ENCODE data around the gene FBXW5. TPM values are rescaled to one million over a fixed set of nuclear protein-coding genes. Genes with fewer than 3 reads are reported as not detected.

The FBXW5 gene
- total and polyA plus RNA-seq, 9 of the 15 experiments (the other 6 are each of a cell fraction or from before 2014, with no cell fraction given) = 0.21 to 128 (median 37.0) TPM

GRCh38 chr9:136978073-136978864 is 33.7 kb upstream of the FBXW5 start (continued):
- TF ChIP-seq REST (IDR thresholded peaks at IDR 0.05; ENCODE audit: borderline replicate concordance) (no peak), REST (CRISPR knock-in tag; IDR thresholded peaks at IDR 0.05; ENCODE audit: low read depth) (0 out of 2 replicates have a peak, but pooled peaks have one; percentile 35), L3MBTL2 (IDR thresholded peaks at IDR 0.05) (peak; percentile 84), PML (IDR thresholded peaks at IDR 0.05; ENCODE audit: low read length) (no peak), HMGN3 (IDR thresholded peaks at IDR 0.05; ENCODE audit: borderline replicate concordance, extremely low read depth, insufficient read length, low read depth, low read length) (peak; percentile 63), SMARCA5 (IDR thresholded peaks at IDR 0.05) (no peak), ZNF551 (CRISPR knock-in tag; IDR thresholded peaks at IDR 0.05) (no peak), NONO (IDR thresholded peaks at IDR 0.05; ENCODE audit: low read depth in 2 of 2, low read length in 1 of 2) (peak in 1 of 2 experiments; percentile 57; a peak in 1 of 4 replicates), CXXC5 (CRISPR knock-in tag; IDR thresholded peaks at IDR 0.05) (peak; percentile 65), SUPT5H (IDR thresholded peaks at IDR 0.05) (peak; percentile 46; the same call in 1 of the 2 replicates), ZZZ3 (IDR thresholded peaks at IDR 0.05) (no peak), SRSF7 (optimal IDR thresholded peaks at IDR 0.05; ENCODE audit: low read depth, low read length) (no peak), KLF13 (tag; IDR thresholded peaks at IDR 0.05; ENCODE audit: borderline replicate concordance, low read depth) (peak; percentile 15; the same call in 1 of the 2 replicates), CREB1 (IDR thresholded peaks at IDR 0.05) (no peak), CREB1 (CRISPR knock-in tag; IDR thresholded peaks at IDR 0.05) (peak; percentile 52), MNT (conservative IDR thresholded peaks at IDR 0.05) (peak in 1 of 2 experiments; percentile 46; a peak in 1 of 4 replicates), ZBTB7A (IDR thresholded peaks at IDR 0.05; ENCODE audit: borderline replicate concordance, control insufficient read depth, low read depth, low read length) (peak; percentile 43), PCBP1 (IDR thresholded peaks at IDR 0.05; ENCODE audit: low read depth, low read length, poor library complexity, severe bottlenecking) (peak; percentile 68)

Data from K562 (cell line).